GM12874 (cell line): ENCODE measurements around the gene NFAT5.

Experiments used
- TF ChIP-seq, protein P1 (sequence below): IDR thresholded peaks from 2 replicates; pipeline ENCODE4 v1.5.1; 2011; ENCODE audit warnings: low read depth, mild to moderate bottlenecking, control low read depth, low read length, moderate library complexity; ENCODE audit not compliant: insufficient read depth

The NFAT5 gene

DNA sequence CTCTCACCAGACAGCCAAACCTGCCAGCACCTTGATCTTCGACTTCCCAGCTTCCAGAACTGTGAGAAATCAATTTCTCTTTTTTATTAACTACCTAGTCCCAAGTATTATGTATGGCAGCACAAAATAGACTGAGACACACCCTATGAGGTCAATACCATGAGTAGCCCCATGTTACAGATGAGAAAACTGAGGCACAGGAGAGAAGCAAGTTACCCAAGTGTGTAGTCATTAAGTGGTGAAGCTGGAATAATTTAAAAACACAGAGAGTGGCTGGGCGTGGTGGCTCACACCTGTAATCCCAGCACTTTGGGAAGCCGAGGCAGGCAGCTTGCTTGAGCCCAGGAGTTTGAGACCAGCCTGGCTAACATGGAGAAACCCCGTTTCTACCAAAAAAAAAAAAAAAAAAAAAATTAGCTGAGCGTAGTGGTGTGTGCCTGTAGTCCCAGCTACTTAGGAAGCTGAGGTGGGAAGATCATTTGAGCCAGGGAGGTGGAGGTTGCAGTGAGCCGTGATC lies 155.7 kb downstream of the NFAT5 start:
- TF ChIP-seq, protein P1, sequence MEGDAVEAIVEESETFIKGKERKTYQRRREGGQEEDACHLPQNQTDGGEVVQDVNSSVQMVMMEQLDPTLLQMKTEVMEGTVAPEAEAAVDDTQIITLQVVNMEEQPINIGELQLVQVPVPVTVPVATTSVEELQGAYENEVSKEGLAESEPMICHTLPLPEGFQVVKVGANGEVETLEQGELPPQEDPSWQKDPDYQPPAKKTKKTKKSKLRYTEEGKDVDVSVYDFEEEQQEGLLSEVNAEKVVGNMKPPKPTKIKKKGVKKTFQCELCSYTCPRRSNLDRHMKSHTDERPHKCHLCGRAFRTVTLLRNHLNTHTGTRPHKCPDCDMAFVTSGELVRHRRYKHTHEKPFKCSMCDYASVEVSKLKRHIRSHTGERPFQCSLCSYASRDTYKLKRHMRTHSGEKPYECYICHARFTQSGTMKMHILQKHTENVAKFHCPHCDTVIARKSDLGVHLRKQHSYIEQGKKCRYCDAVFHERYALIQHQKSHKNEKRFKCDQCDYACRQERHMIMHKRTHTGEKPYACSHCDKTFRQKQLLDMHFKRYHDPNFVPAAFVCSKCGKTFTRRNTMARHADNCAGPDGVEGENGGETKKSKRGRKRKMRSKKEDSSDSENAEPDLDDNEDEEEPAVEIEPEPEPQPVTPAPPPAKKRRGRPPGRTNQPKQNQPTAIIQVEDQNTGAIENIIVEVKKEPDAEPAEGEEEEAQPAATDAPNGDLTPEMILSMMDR: no peak

DNA sequence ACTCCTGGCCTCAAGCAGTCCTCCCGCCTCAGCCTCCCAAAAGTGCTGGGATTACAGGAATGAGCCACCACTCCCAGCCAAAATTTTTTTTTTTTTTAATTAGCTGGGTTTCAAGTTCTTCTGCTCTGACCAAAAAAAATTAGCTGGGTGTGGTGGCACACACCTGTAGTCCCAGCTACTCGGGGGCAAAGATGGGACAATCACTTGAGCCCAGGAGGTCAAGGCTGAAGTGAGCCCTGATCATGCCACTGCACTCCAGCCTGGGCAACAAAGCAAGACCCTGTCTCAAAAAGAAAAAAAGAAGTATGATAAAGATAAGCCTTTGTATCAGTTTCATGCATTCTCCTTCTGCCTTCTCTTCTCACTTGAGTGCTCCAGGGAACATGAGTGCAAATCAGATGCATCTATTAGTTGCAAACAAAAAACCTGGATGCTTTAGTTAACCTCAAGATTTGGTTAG lies 158.7 kb downstream of the NFAT5 start:
- TF ChIP-seq, protein P1: no peak

DNA sequence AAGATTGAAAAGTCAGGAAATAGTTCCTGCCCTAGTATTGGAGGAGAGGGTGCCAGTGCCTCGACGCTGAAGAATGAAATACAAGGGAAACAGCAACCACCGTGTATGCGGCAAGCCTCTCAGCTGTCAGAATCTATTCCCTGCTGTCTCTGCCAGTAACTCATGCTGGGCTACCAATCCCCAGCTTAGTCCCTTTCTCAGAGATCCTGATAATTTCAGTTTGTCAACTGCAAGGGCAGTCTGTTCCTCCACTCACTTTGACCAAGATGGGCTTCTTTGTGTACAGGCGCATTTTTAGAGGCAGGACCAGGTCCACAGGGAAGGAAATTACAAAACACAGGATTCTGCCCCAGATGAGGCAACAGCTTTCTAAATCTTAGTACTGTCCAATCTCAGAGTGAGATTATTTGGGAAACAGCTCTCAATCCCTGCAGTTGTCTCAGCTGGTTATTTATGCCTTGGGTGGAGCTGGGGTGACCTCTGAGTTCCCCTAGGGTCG lies 159.3 kb downstream of the NFAT5 start:
- TF ChIP-seq, protein P1: no peak

DNA sequence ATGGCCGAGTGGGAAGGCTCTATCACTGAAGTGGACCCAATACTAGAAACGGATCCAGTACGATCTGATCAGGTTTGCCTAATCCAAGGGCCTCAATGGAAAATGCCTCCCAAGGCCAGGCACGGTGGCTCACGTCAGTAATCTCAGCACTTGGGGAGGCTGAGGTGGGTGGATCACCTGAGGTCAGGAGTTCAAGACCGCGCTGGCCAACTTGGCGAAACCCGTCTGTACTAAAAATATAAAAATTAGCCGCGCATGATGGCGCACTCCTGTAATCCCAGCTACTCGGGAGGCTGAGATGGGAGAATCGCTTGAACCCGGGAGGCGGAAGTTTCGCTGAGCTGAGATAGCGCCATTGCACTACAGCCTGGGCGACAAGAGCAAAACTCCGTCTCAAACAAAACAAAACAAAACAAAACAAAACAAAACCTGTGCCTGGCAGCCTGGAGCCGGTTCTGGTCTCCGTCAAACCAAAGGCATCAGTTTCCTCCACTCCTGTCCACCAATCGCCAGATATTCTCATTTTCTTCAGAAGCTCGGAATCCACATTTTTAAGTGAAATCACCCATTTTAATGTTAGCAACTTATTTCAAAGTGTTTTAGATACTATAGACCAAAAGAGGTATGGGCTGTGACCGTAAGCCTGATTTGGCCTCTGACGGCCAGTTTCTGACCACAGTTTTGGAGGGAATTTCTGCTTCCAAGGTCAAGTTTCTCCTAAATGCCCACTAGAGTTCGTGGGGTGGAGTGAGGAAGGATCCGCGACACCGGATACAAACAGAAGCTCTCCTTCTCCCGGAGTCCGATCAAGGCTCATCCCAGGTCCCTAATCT lies 159.9 kb downstream of the NFAT5 start:
- TF ChIP-seq, protein P1: no peak

DNA sequence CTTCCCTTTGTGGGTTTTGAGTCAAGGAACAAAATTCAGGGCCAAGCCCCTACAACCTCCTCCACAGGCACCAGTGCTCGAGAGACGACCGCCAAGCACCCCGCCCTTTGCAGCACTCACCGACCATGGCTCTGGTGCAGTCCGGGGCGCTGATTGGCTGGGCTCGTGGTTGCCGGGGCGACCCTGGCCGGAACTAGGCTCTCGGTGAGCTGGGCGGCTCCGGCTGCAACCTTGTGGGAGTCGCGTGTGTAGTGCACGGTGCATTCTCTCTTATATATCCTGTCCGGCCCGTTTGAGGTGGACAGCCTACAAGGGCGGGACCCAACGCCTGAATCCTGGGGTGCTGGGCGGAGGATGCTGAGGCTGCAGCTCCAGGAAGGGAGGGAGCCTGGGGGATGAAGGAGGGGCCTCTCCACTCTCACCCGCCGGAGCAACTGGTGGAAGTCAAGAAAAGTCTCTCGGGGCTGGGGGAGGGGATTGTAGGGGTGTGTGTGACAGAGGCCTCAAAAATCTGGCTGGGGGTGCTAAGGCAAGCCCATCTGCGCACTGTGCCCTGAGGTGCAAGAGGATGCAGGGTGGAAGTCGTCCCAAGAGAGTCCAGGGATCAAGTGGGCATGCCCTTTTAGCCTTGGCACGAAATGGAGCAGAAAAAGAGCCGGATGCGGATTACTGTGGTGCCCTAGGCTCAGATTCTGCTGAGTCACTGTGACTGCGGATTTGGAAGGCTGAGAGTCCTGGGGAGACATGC lies 160.7 kb downstream of the NFAT5 start, which contains the start of gene NQO1:
NQO1 (minus strand) TSS at position 248 of the 748 bp plus-strand sequence; CDS start at position 127, 121 bp downstream.
- TF ChIP-seq, protein P1: no peak

DNA sequence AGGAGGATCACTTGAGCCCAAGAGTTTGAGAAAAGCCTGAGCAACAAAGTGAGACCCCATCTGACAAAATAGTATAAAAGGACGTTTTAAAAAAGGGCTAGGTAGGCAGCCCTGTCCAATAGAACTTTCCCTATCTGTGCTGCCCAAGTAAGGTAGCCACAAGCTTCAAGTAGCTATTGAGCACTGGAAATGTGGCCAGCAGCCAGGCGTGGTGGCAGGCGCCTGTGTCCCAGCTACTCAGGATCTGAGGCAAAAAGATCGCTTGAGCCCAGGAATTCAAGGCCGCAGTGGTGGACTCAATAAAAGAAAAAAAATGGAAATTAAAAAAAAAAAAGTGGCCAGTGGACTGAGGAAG lies 162.1 kb downstream of the NFAT5 start:
- TF ChIP-seq, protein P1: no peak

DNA sequence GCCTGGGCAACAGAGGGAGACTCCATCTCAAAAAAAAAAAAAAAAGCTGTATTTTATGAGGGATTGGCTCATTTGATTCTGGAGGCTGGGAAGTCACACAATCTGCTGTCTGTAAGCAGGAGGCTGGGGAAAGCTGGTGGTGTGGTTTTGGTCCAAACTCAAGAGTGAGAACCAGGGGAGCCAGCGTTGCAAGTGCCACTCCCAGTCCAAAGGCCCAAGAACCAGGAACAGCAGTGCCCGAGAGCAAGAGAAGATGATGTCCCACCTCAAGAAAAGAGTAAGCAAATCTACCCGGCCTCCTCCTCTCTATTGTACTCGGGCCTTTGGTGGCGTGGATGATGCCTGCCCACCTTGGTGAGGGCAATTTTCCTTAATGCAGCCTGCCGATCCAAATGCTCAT lies 166.3 kb downstream of the NFAT5 start:
- TF ChIP-seq, protein P1: no peak
